Esophagus squamous epithelium (tissue), 5 donors: ENCODE data around the gene DIPK1C. TPM values are rescaled to one million over a fixed set of nuclear protein-coding genes. Genes with fewer than 3 reads are reported as not detected.

Source experiments
- DNase-seq: peaks from one replicate; lab custom pipeline; 2025; lab: John Stamatoyannopoulos, UW
- H3K27ac ChIP-seq, 4 donors: fragments of 200-600 bp; sonication (generic); one replicate each; pipeline ENCODE4 v1.5.1; 2016 to 2019; ENCODE audit warnings: mild to moderate bottlenecking in 1 of 4
- H3K27me3 ChIP-seq, 4 donors: fragments of 200-600 bp; sonication (generic); 1 replicate in 3 of 4; 2 replicates in 1 of 4; pipeline versions ENCODE4 v1.5.1 to v1.6.0; 2017 to 2021; ENCODE audit warnings: antibody characterized with exemption in 1 of 4
- H3K36me3 ChIP-seq, 3 donors: fragments of 200-600 bp; sonication (generic); one replicate each; pipeline ENCODE4 v1.5.1; 2016 to 2019
- H3K4me1 ChIP-seq, 3 donors: fragments of 200-600 bp; sonication (generic); one replicate each; pipeline ENCODE4 v1.5.1; 2017 to 2019
- H3K4me3 ChIP-seq, 4 donors: fragments of 200-600 bp; sonication (generic); 1 replicate in 3 of 4; 2 replicates in 1 of 4; pipeline ENCODE4 v1.5.1; 2016 to 2019; ENCODE audit warnings: mild to moderate bottlenecking in 2 of 4, moderate library complexity in 1 of 4
- H3K9me3 ChIP-seq, 3 donors: fragments of 200-600 bp; sonication (generic); one replicate each; pipeline ENCODE4 v1.5.1; 2016 to 2019
- POLR2A ChIP-seq, 4 donors: fragments of 450-650 bp; IDR thresholded peaks; one replicate each; pipeline ENCODE4 v1.6.1; 2017; ENCODE audit warnings: antibody characterized with exemption in 4 of 4, mild to moderate bottlenecking in 4 of 4, moderate library complexity in 3 of 4
- WGBS, 2 donors: methylation state at CpG; one replicate each; pipeline ENCODE4 v1.1.5; 2018; 5-methylcytosine and 5-hydroxymethylcytosine counted together
- intact Hi-C: fragments of 100-400 bp; cut with DNase I; formaldehyde crosslinking; loops from one replicate; pipeline ENCODE4 v1.15.0; 2022
- total RNA-seq, 4 donors: library from RNA; depleted of rRNA; stranded (reverse); fragments of >200 nt; gene quantifications; one replicate each; pipeline ENCODE4 v1.1.0, GENCODE V29; 2016
- TF ChIP-seq, protein P1 (sequence below), 6 experiments: fragments of 450-650 bp in 4 of 6; fragments of 200-600 bp in 2 of 6; sonication (generic) in 2 of 6; IDR thresholded peaks; one replicate each; pipeline ENCODE4 v1.5.1; 2016 to 2019; ENCODE audit warnings: antibody characterized with exemption in 6 of 6, mild to moderate bottlenecking in 4 of 6, moderate library complexity in 4 of 6
- donor health status: DM: yes; HTN: yes; CAD: no.

Gene DIPK1C
- total RNA-seq, 4 donors from 2014 or later, result not detected

- DNase-seq, result no peak
- WGBS, 2 donors, result 80 to 84% methylated on average over 7 of the region's 7 CpGs
- TF ChIP-seq, protein P1, sequence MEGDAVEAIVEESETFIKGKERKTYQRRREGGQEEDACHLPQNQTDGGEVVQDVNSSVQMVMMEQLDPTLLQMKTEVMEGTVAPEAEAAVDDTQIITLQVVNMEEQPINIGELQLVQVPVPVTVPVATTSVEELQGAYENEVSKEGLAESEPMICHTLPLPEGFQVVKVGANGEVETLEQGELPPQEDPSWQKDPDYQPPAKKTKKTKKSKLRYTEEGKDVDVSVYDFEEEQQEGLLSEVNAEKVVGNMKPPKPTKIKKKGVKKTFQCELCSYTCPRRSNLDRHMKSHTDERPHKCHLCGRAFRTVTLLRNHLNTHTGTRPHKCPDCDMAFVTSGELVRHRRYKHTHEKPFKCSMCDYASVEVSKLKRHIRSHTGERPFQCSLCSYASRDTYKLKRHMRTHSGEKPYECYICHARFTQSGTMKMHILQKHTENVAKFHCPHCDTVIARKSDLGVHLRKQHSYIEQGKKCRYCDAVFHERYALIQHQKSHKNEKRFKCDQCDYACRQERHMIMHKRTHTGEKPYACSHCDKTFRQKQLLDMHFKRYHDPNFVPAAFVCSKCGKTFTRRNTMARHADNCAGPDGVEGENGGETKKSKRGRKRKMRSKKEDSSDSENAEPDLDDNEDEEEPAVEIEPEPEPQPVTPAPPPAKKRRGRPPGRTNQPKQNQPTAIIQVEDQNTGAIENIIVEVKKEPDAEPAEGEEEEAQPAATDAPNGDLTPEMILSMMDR (IDR thresholded peaks at IDR 0.05), result no peak
- no peak for TF ChIP-seq POLR2A (IDR thresholded peaks at IDR 0.05)
- H3K36me3 ChIP-seq, result no peaks in the 10 kb centered on the region
- intact Hi-C loops, result no loop called here
- H3K4me1 ChIP-seq, result no peaks in the 10 kb centered on the region
- H3K4me3 ChIP-seq, result no peak overlapping the region
- H3K9me3 ChIP-seq, result no peaks in the 10 kb centered on the region
- H3K27ac ChIP-seq, result no peak overlapping the region
- H3K27me3 ChIP-seq, result peaks cover 0 to 5% (median 0%) of the 10 kb centered on the region in 4 donors
Measured at GRCh38 chr18:74395006-74395405, 62.1 kb downstream of the DIPK1C start.

DNA sequence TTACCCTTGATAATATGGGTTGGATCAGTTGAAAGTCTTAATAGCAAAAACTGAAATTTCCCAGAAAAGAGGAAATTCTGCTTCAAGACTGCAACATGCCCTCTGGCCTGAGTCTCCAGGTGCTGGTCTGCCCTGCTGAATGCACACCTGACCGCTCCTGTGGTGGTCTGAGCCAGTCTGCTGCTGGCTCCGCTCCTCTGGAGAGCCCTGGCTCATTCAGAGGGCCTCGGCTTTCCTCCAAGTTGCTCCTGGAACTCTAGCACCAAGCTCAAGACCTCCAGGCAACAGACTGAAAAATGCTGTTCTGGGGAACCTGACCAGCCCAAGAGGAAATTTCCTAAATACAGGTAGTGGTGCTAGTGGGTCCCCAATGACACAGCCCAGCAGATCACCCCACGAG is 64.8 kb downstream of the DIPK1C start:
- Histone ChIP-seq H3K36me3 (no peaks in the 10 kb centered on the region), H3K27ac (no peak overlapping the region), H3K9me3 (no peaks in the 10 kb centered on the region), H3K4me1 (no peaks in the 10 kb centered on the region), H3K4me3 (no peak overlapping the region), H3K27me3 (peaks cover 0 to 5% (median 0%) of the 10 kb centered on the region in 4 donors)
- TF ChIP-seq, protein P1 (IDR thresholded peaks at IDR 0.05), result no peak
- no peak for TF ChIP-seq POLR2A (IDR thresholded peaks at IDR 0.05)
- DNase-seq, result no peak
- WGBS, 2 donors, result 63 to 95% methylated on average over 1 to 3 of the region's 4 CpGs
- intact Hi-C loops, result no loop called here

DNA sequence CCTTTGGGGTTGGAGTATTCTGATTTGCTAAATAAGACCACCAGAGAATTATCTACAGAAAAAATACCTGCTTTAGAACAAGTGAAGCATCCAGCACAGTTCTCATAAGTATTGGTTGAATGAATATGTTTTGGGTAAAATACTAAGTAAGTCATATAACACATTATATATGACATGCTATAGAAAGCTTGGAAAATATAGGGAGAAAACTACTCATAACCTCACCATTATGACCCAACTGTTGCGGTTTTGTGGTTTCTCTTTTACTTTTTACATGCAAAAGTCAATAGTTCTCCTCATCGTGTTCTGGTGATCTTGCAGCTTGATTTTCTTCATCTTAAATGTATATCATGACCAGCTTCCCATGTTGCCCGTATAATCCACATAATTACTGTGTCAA is 66.2 kb downstream of the DIPK1C start:
- 77 to 84% methylated on average over 3 of the region's 3 CpGs for WGBS, 2 donors
- H3K4me1 ChIP-seq, result no peaks in the 10 kb centered on the region
- no peak overlapping the region for H3K4me3 ChIP-seq
- TF ChIP-seq, protein P1 (IDR thresholded peaks at IDR 0.05), result no peak
- TF ChIP-seq POLR2A (IDR thresholded peaks at IDR 0.05), result no peak
- intact Hi-C loops, result no loop called here
- H3K36me3 ChIP-seq, result no peaks in the 10 kb centered on the region
- H3K27ac ChIP-seq, result no peak overlapping the region
- H3K27me3 ChIP-seq, result peaks cover 0 to 5% (median 0%) of the 10 kb centered on the region in 4 donors
- no peak for DNase-seq
- no peaks in the 10 kb centered on the region for H3K9me3 ChIP-seq

DNA sequence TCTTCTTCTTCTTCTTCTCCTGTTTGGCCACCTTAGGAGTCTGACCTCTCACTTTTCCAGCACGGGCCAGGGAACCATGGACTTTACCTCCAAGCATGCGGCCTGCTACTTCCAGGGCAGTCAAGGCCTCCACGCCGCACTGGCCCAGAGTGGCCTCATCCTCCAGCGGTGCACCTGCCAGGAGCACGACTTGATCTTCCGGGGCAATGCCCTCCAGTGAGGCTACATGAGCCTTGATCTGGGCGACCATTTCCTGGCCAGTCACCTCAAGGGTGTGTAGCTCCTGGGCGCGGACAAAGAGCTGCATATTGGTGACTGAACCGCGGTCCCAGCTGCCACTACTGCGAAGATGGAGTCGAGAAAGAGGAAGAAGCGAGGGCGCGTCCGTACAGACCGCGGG is 67.1 kb downstream of the DIPK1C start:
- Histone ChIP-seq H3K36me3 (no peaks in the 10 kb centered on the region), H3K27me3 (peaks cover 0 to 5% (median 0%) of the 10 kb centered on the region in 4 donors), H3K4me1 (no peaks in the 10 kb centered on the region), H3K4me3 (no peak overlapping the region), H3K27ac (no peak overlapping the region), H3K9me3 (no peaks in the 10 kb centered on the region)
- intact Hi-C loops, result no loop called here
- WGBS, 2 donors, result 89 to 90% methylated on average over 10 to 15 of the region's 20 CpGs
- DNase-seq, result no peak
- TF ChIP-seq, protein P1 (IDR thresholded peaks at IDR 0.05), result no peak
- TF ChIP-seq POLR2A (IDR thresholded peaks at IDR 0.05), result no peak

- no peaks in the 10 kb centered on the region for H3K4me1 ChIP-seq
- H3K27me3 ChIP-seq, result peaks cover 0 to 5% (median 0%) of the 10 kb centered on the region in 4 donors
- H3K27ac ChIP-seq, result no peak overlapping the region
- TF ChIP-seq, protein P1 (IDR thresholded peaks at IDR 0.05), result no peak
- TF ChIP-seq POLR2A (IDR thresholded peaks at IDR 0.05), result no peak
- no peak overlapping the region for H3K4me3 ChIP-seq
- no peak for DNase-seq
- intact Hi-C loops, result no loop called here
- no peaks in the 10 kb centered on the region for H3K9me3 ChIP-seq
- WGBS, 2 donors, result 33 to 35% methylated on average over 6 of the region's 6 CpGs
- no peaks in the 10 kb centered on the region for H3K36me3 ChIP-seq
Measured at GRCh38 chr18:74389171-74389927, 67.8 kb downstream of the DIPK1C start.
